Measurements from ENCODE around the gene DMXL2. TPM values are rescaled to one million over a fixed set of nuclear protein-coding genes. Genes with fewer than 3 reads are reported as not detected.
"Not testable (repeated sequence)": the region's sequence is repeated elsewhere in the genome, so short reads cannot be mapped to it uniquely, and the experiment has no call there.

DMXL2 gene
- polyA plus RNA-seq, 3 donors, result 45.5 to 88.2 (median 82.4) TPM

- no peak for DNase-seq
These were observed 124.8 kb downstream of the DMXL2 start for GRCh38 chr15:51497806-51498205.

GRCh38 chr15:51496246-51496645 is 126.3 kb downstream of the DMXL2 start:
- DNase-seq, result no peak

GRCh38 chr15:51494411-51495314 is 127.9 kb downstream of the DMXL2 start:
- DNase-seq, result no peak

GRCh38 chr15:51493892-51494291 is 128.7 kb downstream of the DMXL2 start:
- no peak for DNase-seq

GRCh38 chr15:51492528-51492927 is 130.0 kb downstream of the DMXL2 start:
- no peak for DNase-seq

GRCh38 chr15:51491941-51492340 is 130.6 kb downstream of the DMXL2 start:
- DNase-seq, result no peak

- no peak for DNase-seq
These were observed 137.8 kb downstream of the DMXL2 start for GRCh38 chr15:51484781-51485180.

- DNase-seq, result no peak
These were observed 138.6 kb downstream of the DMXL2 start for GRCh38 chr15:51483985-51484384.

- no peak for DNase-seq
These were observed 139.1 kb downstream of the DMXL2 start for GRCh38 chr15:51483520-51483919.

- no peak for DNase-seq
These were observed 146.8 kb downstream of the DMXL2 start for GRCh38 chr15:51475736-51476135.

- no peak for DNase-seq
These were observed 152.1 kb downstream of the DMXL2 start for GRCh38 chr15:51470512-51470911.

GRCh38 chr15:51460796-51461195 is 161.8 kb downstream of the DMXL2 start:
- DNase-seq, result no peak

GRCh38 chr15:51450001-51450400 is 172.6 kb downstream of the DMXL2 start:
- DNase-seq, result no peak

- DNase-seq, result no peak
These were observed 173.8 kb downstream of the DMXL2 start for GRCh38 chr15:51448622-51449399.

GRCh38 chr15:51447855-51448621 is 174.5 kb downstream of the DMXL2 start:
- DNase-seq, result no peak

- DNase-seq, result not testable (repeated sequence)
These were observed 176.4 kb downstream of the DMXL2 start for GRCh38 chr15:51446029-51446744.

- no peak for DNase-seq
These were observed 177.8 kb downstream of the DMXL2 start for GRCh38 chr15:51444807-51445206.

GRCh38 chr15:51444112-51444511 is 178.5 kb downstream of the DMXL2 start:
- no peak for DNase-seq

- DNase-seq, result no peak
These were observed 179.2 kb downstream of the DMXL2 start for GRCh38 chr15:51443282-51443914.

- no peak for DNase-seq
These were observed 184.0 kb downstream of the DMXL2 start for GRCh38 chr15:51438526-51438925.

- DNase-seq, result no peak
These were observed 197.0 kb downstream of the DMXL2 start for GRCh38 chr15:51425517-51426040.

All from renal pelvis (tissue), 4 donors.